Measurements from ENCODE around the gene CARM1.

Gene CARM1

DNA sequence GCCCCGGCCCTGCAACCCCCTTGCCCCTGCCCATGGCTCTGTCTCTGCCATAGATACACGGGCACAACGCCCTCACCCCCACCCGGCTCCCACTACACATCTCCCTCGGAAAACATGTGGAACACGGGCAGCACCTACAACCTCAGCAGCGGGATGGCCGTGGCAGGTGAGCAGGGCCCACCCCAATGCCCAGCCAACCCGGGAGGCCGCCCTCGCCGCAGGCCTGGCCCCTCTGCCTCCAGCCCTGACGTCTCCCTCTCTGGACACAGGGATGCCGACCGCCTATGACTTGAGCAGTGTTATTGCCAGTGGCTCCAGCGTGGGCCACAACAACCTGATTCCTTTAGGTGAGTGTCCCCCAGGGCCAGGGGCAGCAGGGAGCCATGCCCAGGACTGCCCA, 49.4 kb downstream of the CARM1 start:
- H3K9me3 ChIP-seq (ENCODE audit: control insufficient read depth, low read length) = no peaks in the 10 kb centered on the region
- H3K36me3 ChIP-seq (ENCODE audit: control insufficient read depth, insufficient read depth, low read length) = peaks cover 7% of the 10 kb centered on the region
- H3K4me3 ChIP-seq (ENCODE audit: low read length) = no peak overlapping the region
- H3K9ac ChIP-seq (ENCODE audit: low read length) = no peak overlapping the region
- H3K4me1 ChIP-seq (ENCODE audit: control insufficient read depth, insufficient read depth, low read length) = peaks cover 2% of the 10 kb centered on the region
- H3K27me3 ChIP-seq (ENCODE audit: control insufficient read depth, insufficient read depth, low read length) = no peaks in the 10 kb centered on the region

DNA sequence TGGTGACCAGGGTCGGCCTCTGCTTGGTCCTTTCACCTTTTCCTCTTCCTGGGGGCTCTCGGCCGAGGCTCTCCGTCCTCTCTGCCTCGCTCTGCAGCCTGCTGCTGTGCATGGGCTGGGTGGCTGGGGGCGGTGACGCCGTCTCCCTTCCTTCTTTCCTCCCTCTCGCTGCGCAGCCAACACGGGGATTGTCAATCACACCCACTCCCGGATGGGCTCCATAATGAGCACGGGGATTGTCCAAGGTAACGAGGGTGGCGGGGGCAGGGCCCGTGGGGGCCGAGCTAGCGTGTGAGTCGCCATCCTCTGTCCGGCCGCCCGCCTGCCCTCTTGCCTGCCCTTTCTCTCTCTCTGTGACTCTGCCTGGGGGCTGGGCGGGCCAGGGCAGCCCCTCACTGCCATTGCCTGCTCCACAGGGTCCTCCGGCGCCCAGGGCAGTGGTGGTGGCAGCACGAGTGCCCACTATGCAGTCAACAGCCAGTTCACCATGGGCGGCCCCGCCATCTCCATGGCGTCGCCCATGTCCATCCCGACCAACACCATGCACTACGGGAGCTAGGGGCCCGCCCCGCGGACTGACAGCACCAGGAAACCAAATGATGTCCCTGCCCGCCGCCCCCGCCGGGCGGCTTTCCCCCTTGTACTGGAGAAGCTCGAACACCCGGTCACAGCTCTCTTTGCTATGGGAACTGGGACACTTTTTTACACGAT, 50.0 kb downstream of the CARM1 start:
- H3K9ac ChIP-seq (ENCODE audit: low read length) = no peak overlapping the region
- peaks cover 7% of the 10 kb centered on the region for H3K36me3 ChIP-seq (ENCODE audit: control insufficient read depth, insufficient read depth, low read length)
- no peaks in the 10 kb centered on the region for H3K4me1 ChIP-seq (ENCODE audit: control insufficient read depth, insufficient read depth, low read length)
- no peaks in the 10 kb centered on the region for H3K27me3 ChIP-seq (ENCODE audit: control insufficient read depth, insufficient read depth, low read length)
- no peak overlapping the region for H3K4me3 ChIP-seq (ENCODE audit: low read length)
- no peaks in the 10 kb centered on the region for H3K9me3 ChIP-seq (ENCODE audit: control insufficient read depth, low read length)

DNA sequence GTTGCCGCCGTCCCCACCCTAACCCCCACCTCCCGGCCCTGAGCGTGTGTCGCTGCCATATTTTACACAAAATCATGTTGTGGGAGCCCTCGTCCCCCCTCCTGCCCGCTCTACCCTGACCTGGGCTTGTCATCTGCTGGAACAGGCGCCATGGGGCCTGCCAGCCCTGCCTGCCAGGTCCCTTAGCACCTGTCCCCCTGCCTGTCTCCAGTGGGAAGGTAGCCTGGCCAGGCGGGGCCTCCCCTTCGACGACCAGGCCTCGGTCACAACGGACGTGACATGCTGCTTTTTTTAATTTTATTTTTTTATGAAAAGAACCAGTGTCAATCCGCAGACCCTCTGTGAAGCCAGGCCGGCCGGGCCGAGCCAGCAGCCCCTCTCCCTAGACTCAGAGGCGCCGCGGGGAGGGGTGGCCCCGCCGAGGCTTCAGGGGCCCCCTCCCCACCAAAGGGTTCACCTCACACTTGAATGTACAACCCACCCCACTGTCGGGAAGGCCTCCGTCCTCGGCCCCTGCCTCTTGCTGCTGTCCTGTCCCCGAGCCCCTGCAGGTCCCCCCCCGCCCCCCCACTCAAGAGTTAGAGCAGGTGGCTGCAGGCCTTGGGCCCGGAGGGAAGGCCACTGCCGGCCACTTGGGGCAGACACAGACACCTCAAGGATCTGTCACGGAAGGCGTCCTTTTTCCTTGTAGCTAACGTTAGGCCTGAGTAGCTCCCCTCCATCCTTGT, 50.7 kb downstream of the CARM1 start:
- no peaks in the 10 kb centered on the region for H3K4me1 ChIP-seq (ENCODE audit: control insufficient read depth, insufficient read depth, low read length)
- no peaks in the 10 kb centered on the region for H3K27me3 ChIP-seq (ENCODE audit: control insufficient read depth, insufficient read depth, low read length)
- no peak overlapping the region for H3K4me3 ChIP-seq (ENCODE audit: low read length)
- no peaks in the 10 kb centered on the region for H3K9me3 ChIP-seq (ENCODE audit: control insufficient read depth, low read length)
- peaks cover 7% of the 10 kb centered on the region for H3K36me3 ChIP-seq (ENCODE audit: control insufficient read depth, insufficient read depth, low read length)
- H3K9ac ChIP-seq (ENCODE audit: low read length) = no peak overlapping the region

DNA sequence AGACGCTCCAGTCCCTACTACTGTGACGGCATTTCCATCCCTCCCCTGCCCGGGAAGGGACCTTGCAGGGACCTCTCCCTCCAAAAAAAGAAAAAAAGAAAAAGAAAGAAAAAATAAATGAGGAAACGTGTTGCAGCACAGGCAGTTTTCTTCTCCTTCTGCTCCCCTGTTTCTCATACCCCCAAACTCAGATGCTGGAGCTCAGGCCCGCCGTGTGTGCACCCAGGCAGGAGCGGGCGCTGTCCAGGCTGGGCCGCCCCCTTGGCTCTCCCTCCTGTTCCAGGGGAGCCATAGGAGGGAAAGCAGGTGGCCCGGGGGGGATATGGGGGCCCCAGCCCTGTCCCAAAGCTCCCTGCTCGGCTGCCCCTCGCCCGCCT, 51.3 kb downstream of the CARM1 start:
- no peaks in the 10 kb centered on the region for H3K9me3 ChIP-seq (ENCODE audit: control insufficient read depth, low read length)
- H3K36me3 ChIP-seq (ENCODE audit: control insufficient read depth, insufficient read depth, low read length) = peaks cover 7% of the 10 kb centered on the region
- H3K27me3 ChIP-seq (ENCODE audit: control insufficient read depth, insufficient read depth, low read length) = no peaks in the 10 kb centered on the region
- H3K4me1 ChIP-seq (ENCODE audit: control insufficient read depth, insufficient read depth, low read length) = peaks cover 5% of the 10 kb centered on the region
- no peak overlapping the region for H3K4me3 ChIP-seq (ENCODE audit: low read length)
- H3K9ac ChIP-seq (ENCODE audit: low read length) = no peak overlapping the region

DNA sequence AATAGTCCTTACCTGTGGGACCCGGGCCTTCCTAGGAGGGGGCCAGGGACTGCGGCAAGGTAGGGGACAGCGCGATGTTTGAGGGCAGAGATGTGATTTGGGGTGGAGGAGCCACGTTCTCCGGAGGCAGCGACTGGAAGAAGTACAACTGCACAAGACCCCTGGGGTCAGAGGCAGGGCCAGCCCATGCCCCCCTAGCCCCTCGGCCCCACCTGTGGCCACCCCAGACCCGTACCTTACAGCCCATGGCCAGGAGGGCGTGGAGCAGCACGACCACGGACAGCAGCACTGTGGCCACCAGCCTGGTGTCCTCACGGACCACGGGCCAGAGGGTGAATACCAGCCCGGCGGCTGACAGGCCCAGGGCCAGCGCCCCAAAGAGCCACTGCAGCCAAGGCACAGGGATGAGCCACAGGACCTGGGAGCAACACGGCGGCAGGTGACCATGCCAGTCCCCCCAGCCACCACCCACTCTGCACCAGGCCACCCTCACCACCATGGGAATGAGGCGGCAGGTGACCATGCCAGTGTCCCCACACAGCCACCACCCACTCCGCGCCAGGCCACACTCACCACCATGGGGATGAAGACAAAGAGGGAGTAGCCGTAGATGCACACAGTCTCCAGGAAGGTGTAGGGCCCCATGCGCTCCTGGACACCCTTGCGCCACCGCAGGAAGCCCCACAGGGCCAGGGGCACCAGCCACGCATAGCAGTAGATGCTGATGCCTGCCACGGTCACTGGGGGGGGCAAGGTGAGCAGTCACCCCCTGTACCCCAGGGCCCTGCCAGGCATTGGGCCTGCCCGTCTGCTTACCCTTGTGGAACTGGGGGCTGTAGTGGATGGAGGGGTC, 52.1 kb downstream of the CARM1 start:
- H3K4me3 ChIP-seq (ENCODE audit: low read length) = no peak overlapping the region
- H3K36me3 ChIP-seq (ENCODE audit: control insufficient read depth, insufficient read depth, low read length) = peaks cover 7% of the 10 kb centered on the region
- H3K9ac ChIP-seq (ENCODE audit: low read length) = no peak overlapping the region
- peaks cover 10% of the 10 kb centered on the region for H3K4me1 ChIP-seq (ENCODE audit: control insufficient read depth, insufficient read depth, low read length)
- H3K9me3 ChIP-seq (ENCODE audit: control insufficient read depth, low read length) = no peaks in the 10 kb centered on the region
- no peaks in the 10 kb centered on the region for H3K27me3 ChIP-seq (ENCODE audit: control insufficient read depth, insufficient read depth, low read length)

DNA sequence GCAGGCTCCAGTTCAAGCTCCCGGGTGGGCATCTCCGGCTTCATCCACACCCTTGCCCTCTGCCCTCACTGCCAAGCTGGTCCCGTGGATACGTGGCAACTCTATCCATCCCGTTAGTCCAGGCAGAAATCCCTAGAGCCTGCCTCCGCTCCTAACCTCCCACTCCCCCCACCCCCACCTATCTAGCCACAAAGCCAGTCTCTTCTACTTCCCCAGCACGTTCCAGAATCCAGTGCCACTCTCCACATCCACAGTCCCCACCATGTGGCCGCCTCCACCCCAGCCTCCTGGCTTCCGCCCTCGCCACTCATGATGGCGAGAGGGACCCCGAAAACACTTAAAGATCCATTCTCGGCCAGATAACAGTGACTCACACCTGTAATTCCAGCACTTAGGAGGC, 53.2 kb downstream of the CARM1 start:
- Histone ChIP-seq H3K4me3 (ENCODE audit: low read length) (no peak overlapping the region), H3K27me3 (ENCODE audit: control insufficient read depth, insufficient read depth, low read length) (no peaks in the 10 kb centered on the region), H3K9me3 (ENCODE audit: control insufficient read depth, low read length) (no peaks in the 10 kb centered on the region), H3K9ac (ENCODE audit: low read length) (no peak overlapping the region), H3K4me1 (ENCODE audit: control insufficient read depth, insufficient read depth, low read length) (peaks cover 13% of the 10 kb centered on the region), H3K36me3 (ENCODE audit: control insufficient read depth, insufficient read depth, low read length) (peaks cover 6% of the 10 kb centered on the region)

DNA sequence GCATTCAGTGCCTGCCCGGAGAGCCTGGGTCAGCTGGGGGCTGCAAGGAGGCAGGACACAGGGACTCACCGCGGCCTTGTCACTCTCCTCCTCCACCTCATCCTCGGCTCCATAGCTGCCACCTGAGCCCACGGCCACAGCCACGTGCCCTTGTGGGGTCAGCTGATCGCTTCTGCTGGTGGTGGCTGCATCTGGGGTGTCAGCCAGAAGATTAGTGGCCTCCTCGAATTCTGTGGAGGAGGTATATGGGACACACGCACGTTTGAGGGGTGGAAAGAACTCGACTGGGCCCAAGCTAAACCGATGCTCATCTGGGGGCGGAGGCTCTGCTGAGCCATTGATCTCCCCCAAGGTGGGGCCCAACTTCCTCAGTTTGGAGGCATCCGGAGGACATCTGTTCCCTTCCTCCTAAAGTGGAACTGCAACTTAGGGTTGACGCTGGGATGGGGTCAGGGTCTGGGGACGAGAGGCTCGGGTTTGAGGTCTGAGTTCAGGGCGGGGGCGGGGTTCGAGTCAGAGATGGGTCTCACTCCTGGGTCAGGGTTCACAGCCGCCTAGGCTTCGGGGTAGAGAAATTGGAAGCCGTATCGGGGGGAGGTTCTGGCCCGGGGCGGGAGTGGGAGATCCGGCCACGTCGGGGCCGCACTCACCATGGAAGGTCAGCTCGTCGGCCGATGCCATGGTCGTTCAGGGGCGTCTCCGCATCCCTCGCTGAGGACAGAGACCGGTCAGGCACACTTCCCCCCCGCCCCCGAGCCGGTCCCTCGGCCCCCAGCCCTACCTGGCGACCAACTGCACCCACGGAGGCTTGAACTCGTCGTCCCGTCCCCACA, 56.6 kb downstream of the CARM1 start:
- peak overlapping the region; percentile 88 for H3K9ac ChIP-seq (ENCODE audit: low read length)
- H3K4me3 ChIP-seq (ENCODE audit: low read length) = peak overlapping the region; percentile 38
- H3K4me1 ChIP-seq (ENCODE audit: control insufficient read depth, insufficient read depth, low read length) = peaks cover 17% of the 10 kb centered on the region
- H3K9me3 ChIP-seq (ENCODE audit: control insufficient read depth, low read length) = no peaks in the 10 kb centered on the region
- no peaks in the 10 kb centered on the region for H3K36me3 ChIP-seq (ENCODE audit: control insufficient read depth, insufficient read depth, low read length)
- no peaks in the 10 kb centered on the region for H3K27me3 ChIP-seq (ENCODE audit: control insufficient read depth, insufficient read depth, low read length)

DNA sequence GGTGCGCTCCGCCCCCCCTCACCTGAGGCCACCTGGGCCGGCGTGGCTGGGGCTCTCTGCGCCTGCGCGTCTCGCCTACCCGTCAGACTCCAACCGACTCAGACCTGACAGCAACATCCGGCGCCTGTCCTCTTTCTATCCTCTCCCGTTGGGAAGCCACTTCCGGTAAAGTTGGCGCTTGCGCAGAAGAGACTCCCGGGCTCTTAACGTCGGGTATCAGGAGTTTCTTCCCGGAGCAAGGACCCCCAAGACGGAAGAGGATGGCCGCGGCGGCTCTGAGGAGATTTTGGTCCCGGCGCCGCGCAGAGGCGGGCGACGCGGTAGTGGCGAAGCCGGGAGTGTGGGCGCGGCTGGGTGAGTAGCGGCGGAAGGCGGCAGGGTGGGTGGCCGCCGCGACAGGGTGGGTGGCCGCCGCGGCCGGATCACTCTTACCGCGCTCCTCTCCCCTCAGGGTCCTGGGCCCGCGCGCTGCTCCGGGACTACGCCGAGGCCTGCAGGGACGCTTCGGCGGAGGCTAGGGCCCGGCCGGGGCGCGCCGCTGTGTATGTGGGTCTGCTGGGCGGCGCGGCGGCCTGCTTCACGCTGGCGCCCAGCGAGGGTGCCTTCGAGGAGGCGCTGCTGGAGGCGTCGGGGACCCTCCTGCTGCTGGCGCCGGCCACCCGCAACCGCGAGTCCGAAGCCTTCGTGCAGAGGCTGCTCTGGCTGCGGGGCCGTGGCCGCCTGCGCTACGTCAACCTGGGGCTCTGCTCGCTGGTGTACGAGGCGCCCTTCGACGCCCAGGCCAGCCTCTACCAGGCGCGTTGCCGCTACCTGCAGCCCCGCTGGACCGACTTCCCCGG, 57.4 kb downstream of the CARM1 start, which contains the start of the genes TIMM29 and YIPF2:
Gene TIMM29 (plus strand): TSS at position 249 of the 839 bp plus-strand sequence. CDS start 12 bp downstream, at position 261.
Gene YIPF2 (minus strand): TSS at position 77 of the 839 bp plus-strand sequence. CDS start 229 bp downstream, outside the sequence.
- Histone ChIP-seq H3K27me3 (ENCODE audit: control insufficient read depth, insufficient read depth, low read length) (no peaks in the 10 kb centered on the region), H3K36me3 (ENCODE audit: control insufficient read depth, insufficient read depth, low read length) (no peaks in the 10 kb centered on the region), H3K4me1 (ENCODE audit: control insufficient read depth, insufficient read depth, low read length) (peaks cover 17% of the 10 kb centered on the region), H3K4me3 (ENCODE audit: low read length) (peak within 1 kb of the TSS; percentile 46), H3K9me3 (ENCODE audit: control insufficient read depth, low read length) (no peaks in the 10 kb centered on the region), H3K9ac (ENCODE audit: low read length) (peak within 1 kb of the TSS; percentile 88)

DNA sequence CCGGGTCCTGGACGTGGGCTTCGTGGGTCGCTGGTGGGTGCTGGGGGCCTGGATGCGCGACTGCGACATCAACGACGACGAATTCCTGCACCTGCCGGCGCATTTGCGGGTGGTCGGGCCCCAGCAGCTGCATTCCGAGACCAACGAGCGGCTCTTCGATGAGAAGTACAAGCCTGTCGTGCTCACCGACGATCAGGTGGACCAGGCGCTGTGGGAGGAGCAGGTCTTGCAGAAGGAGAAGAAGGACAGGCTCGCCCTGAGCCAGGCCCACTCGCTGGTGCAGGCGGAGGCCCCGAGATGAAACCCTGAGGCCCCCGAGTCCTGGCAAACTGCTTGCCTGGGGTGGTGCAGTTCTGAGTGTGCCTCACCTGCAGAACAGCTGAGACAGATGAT, 58.0 kb downstream of the CARM1 start:
- peaks cover 17% of the 10 kb centered on the region for H3K4me1 ChIP-seq (ENCODE audit: control insufficient read depth, insufficient read depth, low read length)

DNA sequence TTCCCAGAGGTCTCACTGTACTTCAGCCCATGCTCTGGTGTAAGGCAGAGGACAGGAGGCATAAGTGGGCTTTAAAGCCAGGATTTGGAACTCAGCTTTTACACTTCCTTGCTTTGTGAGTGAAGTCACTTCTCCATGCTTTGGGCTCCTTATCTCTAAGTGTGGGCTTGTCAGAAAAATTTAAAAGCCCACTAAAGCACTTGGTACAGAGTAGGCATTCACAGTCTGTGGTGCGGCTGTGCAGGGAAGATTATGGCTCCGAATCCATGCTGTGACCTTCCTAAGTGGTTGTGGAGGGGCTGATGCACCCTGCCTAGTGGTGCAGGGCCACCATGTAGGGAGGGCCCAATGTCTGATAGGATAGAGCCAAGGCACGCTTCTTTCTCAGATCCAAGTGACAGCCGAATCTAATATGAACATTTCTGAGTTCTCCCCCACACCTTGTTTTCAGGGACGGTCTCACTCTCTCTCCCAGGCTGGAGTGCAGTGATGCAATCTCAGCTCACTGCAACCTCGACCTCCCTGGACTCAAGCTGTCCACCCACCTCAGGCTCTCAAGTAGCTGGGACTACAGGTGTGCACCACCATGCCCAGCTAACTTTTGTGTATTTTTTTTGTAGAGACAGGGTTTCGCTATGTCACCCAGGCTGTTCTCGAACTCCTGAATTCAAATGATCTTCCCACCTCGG, 64.2 kb downstream of the CARM1 start:
- peaks cover 16% of the 10 kb centered on the region for H3K4me1 ChIP-seq (ENCODE audit: control insufficient read depth, insufficient read depth, low read length)
- no peaks in the 10 kb centered on the region for H3K27me3 ChIP-seq (ENCODE audit: control insufficient read depth, insufficient read depth, low read length)
- H3K9me3 ChIP-seq (ENCODE audit: control insufficient read depth, low read length) = no peaks in the 10 kb centered on the region

More for the DNA sequence above, 58.0 kb downstream of the CARM1 start:
- Histone ChIP-seq H3K9me3 (ENCODE audit: control insufficient read depth, low read length) (no peaks in the 10 kb centered on the region), H3K4me3 (ENCODE audit: low read length) (peak overlapping the region; percentile 46), H3K27me3 (ENCODE audit: control insufficient read depth, insufficient read depth, low read length) (no peaks in the 10 kb centered on the region), H3K9ac (ENCODE audit: low read length) (peak overlapping the region; percentile 88), H3K36me3 (ENCODE audit: control insufficient read depth, insufficient read depth, low read length) (no peaks in the 10 kb centered on the region)

More for the DNA sequence above, 64.2 kb downstream of the CARM1 start:
- H3K4me3 ChIP-seq (ENCODE audit: low read length) = no peak overlapping the region
- H3K9ac ChIP-seq (ENCODE audit: low read length) = no peak overlapping the region
- no peaks in the 10 kb centered on the region for H3K36me3 ChIP-seq (ENCODE audit: control insufficient read depth, insufficient read depth, low read length)
